Stimulated activated CD4-positive, alpha-beta T cell treated with anti-CD3 and anti-CD28 coated beads, Interleukin-12 subunit alpha, Interleukin-12 subunit beta, amount 100 ng/mL, for 48 hours (primary cell): ENCODE measurements around the gene ME3.

Experiments
- DNase-seq, 3 donors: peaks; one replicate each; pipeline ENCODE4 v3.0.0-alpha.2; 2020; ENCODE audit warnings: low read depth in 2 of 3, low spot score in 1 of 3

ME3 gene

GRCh38 chr11:86519064-86519911 is 153.1 kb downstream of the ME3 start:
- DNase-seq, result no peak

- DNase-seq, result no peak
Measured at GRCh38 chr11:86518211-86518610, 154.2 kb downstream of the ME3 start.

- no peak for DNase-seq
Measured at GRCh38 chr11:86517557-86517956, 154.9 kb downstream of the ME3 start.

GRCh38 chr11:86515297-86516094 is 156.9 kb downstream of the ME3 start:
- no peak for DNase-seq

- DNase-seq, result no peak
Measured at GRCh38 chr11:86514453-86514852, 158.0 kb downstream of the ME3 start.

- DNase-seq, result no peak
Measured at GRCh38 chr11:86513746-86514373, 158.6 kb downstream of the ME3 start.

- DNase-seq, result no peak
Measured at GRCh38 chr11:86513138-86513537, 159.3 kb downstream of the ME3 start.

GRCh38 chr11:86511086-86511551 is 161.3 kb downstream of the ME3 start:
- DNase-seq, result no peak

- DNase-seq, result no peak
Measured at GRCh38 chr11:86510674-86511073, 161.7 kb downstream of the ME3 start.

GRCh38 chr11:86510097-86510496 is 162.3 kb downstream of the ME3 start:
- DNase-seq, result no peak

GRCh38 chr11:86509588-86509974 is 162.8 kb downstream of the ME3 start:
- no peak for DNase-seq

GRCh38 chr11:86508604-86509587 is 163.5 kb downstream of the ME3 start:
- DNase-seq, result no peak

GRCh38 chr11:86507249-86507845 is 165.1 kb downstream of the ME3 start:
- DNase-seq, result no peak

GRCh38 chr11:86506235-86506634 is 166.2 kb downstream of the ME3 start:
- no peak for DNase-seq

GRCh38 chr11:86503131-86503530 is 169.3 kb downstream of the ME3 start:
- DNase-seq, result no peak

- no peak for DNase-seq
Measured at GRCh38 chr11:86502137-86502642, 170.2 kb downstream of the ME3 start.

- no peak for DNase-seq
Measured at GRCh38 chr11:86500500-86501140, 171.8 kb downstream of the ME3 start.

GRCh38 chr11:86499723-86500129 is 172.7 kb downstream of the ME3 start:
- DNase-seq, result no peak

GRCh38 chr11:86497836-86498235 is 174.6 kb downstream of the ME3 start:
- DNase-seq, result no peak
